GDM1 (cell line): ENCODE results near the gene BCL2L12.
"Not testable (repeated sequence)": the region's sequence is repeated elsewhere in the genome, so short reads cannot be mapped to it uniquely, and the experiment has no call there.

Experiments
- DNase-seq: peaks from one replicate; lab custom pipeline; 2025; lab: John Stamatoyannopoulos, UW

Gene BCL2L12

DNA sequence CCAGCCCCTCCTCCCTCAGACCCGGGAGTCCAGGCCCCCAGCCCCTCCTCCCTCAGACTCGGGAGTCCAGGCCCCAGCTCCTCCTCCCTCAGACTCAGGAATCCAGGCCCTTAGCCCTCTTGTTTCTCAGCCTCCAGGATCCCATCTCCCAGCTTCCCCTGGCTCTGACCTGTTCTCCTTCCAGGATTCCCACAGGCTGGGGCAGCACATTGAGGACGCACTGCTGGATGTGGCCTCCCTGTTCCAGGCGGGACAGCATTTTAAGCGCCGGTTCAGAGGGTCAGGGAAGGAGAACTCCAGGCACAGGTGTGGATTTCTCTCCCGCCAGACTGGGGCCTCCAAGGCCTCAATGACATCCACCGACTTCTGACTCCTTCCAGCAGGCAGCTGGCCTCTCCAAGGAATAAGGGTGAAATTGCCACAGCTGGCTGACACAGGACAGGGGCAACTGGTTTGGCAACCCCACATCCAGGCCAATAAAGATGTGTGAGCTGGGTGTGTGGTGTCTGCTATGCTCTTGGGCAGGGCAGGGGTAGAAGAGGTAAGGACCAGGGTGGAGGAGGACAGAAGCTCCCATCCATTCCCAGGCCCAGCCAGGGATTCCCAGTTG lies 47.6 kb downstream of the BCL2L12 start:
- DNase-seq: no peak

DNA sequence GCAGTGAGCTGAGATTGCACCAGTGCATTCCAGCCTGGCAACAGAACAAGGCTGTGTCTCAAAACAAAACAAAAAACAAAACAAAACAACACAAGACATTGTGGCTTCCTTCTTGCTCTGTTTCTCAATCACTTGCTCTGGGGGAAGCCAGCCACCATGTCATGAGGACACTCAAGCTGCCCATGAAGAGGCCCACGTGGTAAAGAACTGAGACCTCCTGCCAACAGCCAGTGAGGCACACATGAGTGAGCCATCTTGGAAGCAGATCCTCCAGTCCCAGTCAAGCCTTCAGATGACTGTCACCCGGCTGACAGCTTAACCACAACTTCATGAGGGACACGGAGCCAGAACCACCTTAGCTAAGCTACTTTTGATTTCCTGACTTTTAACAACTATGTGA lies 50.4 kb downstream of the BCL2L12 start:
- DNase-seq: no peak

DNA sequence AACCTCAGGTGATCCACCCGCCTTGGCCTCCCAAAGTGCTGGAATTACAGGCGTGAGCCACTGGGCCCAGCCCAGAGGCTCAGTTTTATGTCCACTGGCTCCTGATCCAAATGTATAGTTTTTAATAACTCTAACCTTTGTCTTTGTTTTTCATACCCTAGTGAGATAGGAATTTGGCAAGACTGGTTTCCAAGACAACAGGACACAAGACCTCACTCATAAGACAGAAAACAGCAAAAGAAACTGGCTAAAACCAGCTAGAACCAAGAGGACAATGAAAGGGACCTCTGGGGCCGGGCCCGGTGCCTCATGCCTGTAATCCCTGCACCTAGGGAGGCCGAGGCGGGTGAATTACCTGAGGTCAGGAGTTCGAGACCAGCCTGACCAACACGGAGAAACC lies 52.8 kb downstream of the BCL2L12 start:
- no peak for DNase-seq

DNA sequence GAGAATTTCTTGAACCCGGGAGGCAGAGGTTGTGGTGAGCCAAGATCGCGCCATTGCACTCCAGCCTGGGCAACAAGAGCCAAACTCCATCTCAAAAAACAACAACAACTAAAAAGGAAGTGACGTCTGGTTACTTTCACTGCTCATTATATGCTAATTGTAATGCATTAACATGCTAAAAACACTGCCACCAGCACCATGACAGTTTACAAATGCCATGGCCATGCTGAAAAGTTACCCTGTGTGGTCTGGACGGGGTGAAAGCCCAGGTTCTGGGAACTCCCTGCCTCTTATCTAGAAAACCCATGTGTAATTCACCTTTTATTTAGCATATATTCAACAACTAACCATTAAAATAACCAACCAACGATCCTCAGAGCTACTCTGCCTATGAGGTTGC lies 53.3 kb downstream of the BCL2L12 start:
- DNase-seq: no peak

DNA sequence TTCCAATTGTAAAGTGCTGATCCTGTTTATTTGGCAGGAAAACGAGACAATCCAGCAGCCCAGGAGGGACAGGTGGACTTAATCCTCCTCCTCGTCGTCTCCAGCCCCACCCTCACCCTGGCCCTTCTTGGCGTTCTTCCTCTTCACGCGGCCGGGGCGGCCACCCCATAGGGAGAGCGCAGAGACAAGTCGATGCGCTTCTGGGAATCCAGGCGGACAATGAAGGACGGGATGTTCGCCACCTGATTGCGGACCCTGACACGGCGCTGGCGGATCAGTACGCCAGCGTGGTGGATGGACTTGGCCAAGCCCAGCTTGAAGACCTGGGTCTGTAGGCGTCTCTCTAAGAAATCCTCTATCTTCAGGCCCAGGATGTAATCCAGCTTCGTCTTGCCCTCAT lies 53.7 kb downstream of the BCL2L12 start:
- DNase-seq: not testable (repeated sequence)
